ENCODE data around the gene BEST4.
"Not testable (repeated sequence)": the region's sequence is repeated elsewhere in the genome, so short reads cannot be mapped to it uniquely, and the experiment has no call there.

Gene BEST4

GRCh38 chr1:44826375-44827196 is 38.6 kb upstream of the BEST4 start:
- DNase-seq (ENCODE audit: extremely low spot score), result no peak
- POLR2A ChIA-PET, result interaction anchor here (0.6 kb wide), 1 partner anchor 8 kb away, joined by 3 read pairs; no protein-coding TSS in a partner anchor
- CTCF ChIA-PET, result interaction anchor here (1.1 to 3.2 kb wide), 3 partner anchors 9 to 26 kb away, joined by 4 to 17 read pairs (median 4); partner anchors contain the start of gene PLK3
- TF ChIP-seq, protein P1, sequence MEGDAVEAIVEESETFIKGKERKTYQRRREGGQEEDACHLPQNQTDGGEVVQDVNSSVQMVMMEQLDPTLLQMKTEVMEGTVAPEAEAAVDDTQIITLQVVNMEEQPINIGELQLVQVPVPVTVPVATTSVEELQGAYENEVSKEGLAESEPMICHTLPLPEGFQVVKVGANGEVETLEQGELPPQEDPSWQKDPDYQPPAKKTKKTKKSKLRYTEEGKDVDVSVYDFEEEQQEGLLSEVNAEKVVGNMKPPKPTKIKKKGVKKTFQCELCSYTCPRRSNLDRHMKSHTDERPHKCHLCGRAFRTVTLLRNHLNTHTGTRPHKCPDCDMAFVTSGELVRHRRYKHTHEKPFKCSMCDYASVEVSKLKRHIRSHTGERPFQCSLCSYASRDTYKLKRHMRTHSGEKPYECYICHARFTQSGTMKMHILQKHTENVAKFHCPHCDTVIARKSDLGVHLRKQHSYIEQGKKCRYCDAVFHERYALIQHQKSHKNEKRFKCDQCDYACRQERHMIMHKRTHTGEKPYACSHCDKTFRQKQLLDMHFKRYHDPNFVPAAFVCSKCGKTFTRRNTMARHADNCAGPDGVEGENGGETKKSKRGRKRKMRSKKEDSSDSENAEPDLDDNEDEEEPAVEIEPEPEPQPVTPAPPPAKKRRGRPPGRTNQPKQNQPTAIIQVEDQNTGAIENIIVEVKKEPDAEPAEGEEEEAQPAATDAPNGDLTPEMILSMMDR (IDR thresholded peaks at IDR 0.05; ENCODE audit: control extremely low read depth, extremely low read depth, low read depth, missing control alignments), result no peak

GRCh38 chr1:44824392-44824791 is 36.4 kb upstream of the BEST4 start:
- DNase-seq (ENCODE audit: extremely low spot score); POLR2A ChIA-PET: not testable (repeated sequence)
- CTCF ChIA-PET, result interaction anchor here (1.2 to 3.3 kb wide), 2 partner anchors 11 to 477 kb away, joined by 3 to 19 read pairs; no protein-coding TSS in a partner anchor

DNA sequence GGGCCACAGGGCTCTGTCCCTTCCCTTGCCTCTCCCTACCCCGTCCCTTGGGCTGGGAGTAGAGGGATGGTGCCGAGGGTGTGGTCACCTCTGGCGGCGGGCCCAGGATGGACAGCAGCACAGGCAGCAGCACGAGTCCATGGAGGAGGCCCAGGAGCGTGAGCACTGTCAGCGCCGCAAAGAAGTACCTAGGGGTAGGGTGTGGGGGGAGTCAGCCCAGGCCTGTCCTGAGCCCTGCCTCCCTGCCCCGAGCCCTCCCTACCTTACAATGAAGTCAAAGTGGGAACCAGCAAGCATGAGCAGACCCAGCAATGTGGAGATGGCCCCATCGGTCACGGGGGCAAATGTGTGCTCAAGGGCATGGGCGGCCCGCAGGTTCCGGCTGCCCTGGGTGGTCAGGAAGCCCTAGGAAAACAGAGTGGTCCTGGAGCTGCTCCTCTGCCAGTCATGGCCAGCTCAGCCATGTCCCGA is 35.0 kb upstream of the BEST4 start:
- TF ChIP-seq, protein P1 (IDR thresholded peaks at IDR 0.05; ENCODE audit: control extremely low read depth, extremely low read depth, low read depth, missing control alignments), result no peak
- DNase-seq (ENCODE audit: extremely low spot score), result no peak
- CTCF ChIA-PET, result interaction anchor here (1.2 to 3.3 kb wide), 7 partner anchors 13 to 478 kb away, joined by 3 to 19 read pairs (median 4); partner anchors contain the start of gene PTCH2
- POLR2A ChIA-PET, result interaction anchor here (1.8 to 2.1 kb wide), 2 partner anchors 9 to 23 kb away, joined by 7 to 13 read pairs; partner anchors contain the start of gene PLK3

DNA sequence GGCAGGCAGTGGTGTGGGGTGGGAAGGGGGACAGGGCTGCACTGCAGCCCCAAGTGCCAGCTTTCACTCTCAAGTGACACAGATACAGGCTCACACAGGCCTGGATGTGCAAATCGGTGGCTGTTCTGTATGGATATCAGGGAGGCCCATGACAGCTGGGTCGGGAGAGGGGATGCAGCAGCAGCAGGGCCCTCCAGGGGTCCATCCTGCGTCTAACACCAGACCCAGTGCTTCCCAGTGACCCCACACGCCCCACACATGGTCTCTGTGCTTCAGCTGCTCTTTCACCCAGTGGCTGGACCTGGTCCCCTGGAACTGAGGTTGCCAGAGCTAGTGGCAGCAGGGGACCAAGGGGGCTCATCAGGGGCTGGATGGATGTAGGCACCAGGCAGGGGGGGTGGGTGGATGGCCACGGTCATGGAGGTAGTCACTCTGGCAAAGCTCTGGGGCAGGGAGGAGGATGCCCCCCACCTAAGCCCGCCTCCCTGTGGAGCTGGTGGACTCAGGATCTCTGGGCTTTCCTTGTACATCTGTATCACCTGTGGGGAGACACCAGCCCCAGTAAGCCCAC is 34.2 kb upstream of the BEST4 start:
- ChIA-PET CTCF (interaction anchor here (0.8 to 5.4 kb wide), 9 partner anchors 8 to 91 kb away, joined by 3 to 42 read pairs (median 5); partner anchors contain the start of genes BTBD19, DYNLT4, PTCH2 and RNU5D-1), POLR2A (interaction anchor here (0.5 to 5.5 kb wide), 4 partner anchors 8 to 22 kb away, joined by 3 to 120 read pairs (median 10); partner anchors contain the start of genes BTBD19, DYNLT4 and PLK3)
- TF ChIP-seq, protein P1 (IDR thresholded peaks at IDR 0.05; ENCODE audit: control extremely low read depth, extremely low read depth, low read depth, missing control alignments), result no peak
- no peak for DNase-seq (ENCODE audit: extremely low spot score)

GRCh38 chr1:44821240-44821715 is 33.3 kb upstream of the BEST4 start:
- ChIA-PET CTCF (interaction anchor here (0.8 to 5.4 kb wide), 10 partner anchors 9 to 190 kb away, joined by 3 to 42 read pairs (median 6); partner anchors contain the start of genes BTBD19, DYNLT4, HECTD3 and PLK3), POLR2A (interaction anchor here (0.5 to 5.5 kb wide), 6 partner anchors 10 to 100 kb away, joined by 3 to 120 read pairs (median 3); partner anchors contain the start of genes BTBD19, DYNLT4 and PLK3)
- TF ChIP-seq, protein P1 (IDR thresholded peaks at IDR 0.05; ENCODE audit: control extremely low read depth, extremely low read depth, low read depth, missing control alignments), result no peak
- DNase-seq (ENCODE audit: extremely low spot score), result no peak

DNA sequence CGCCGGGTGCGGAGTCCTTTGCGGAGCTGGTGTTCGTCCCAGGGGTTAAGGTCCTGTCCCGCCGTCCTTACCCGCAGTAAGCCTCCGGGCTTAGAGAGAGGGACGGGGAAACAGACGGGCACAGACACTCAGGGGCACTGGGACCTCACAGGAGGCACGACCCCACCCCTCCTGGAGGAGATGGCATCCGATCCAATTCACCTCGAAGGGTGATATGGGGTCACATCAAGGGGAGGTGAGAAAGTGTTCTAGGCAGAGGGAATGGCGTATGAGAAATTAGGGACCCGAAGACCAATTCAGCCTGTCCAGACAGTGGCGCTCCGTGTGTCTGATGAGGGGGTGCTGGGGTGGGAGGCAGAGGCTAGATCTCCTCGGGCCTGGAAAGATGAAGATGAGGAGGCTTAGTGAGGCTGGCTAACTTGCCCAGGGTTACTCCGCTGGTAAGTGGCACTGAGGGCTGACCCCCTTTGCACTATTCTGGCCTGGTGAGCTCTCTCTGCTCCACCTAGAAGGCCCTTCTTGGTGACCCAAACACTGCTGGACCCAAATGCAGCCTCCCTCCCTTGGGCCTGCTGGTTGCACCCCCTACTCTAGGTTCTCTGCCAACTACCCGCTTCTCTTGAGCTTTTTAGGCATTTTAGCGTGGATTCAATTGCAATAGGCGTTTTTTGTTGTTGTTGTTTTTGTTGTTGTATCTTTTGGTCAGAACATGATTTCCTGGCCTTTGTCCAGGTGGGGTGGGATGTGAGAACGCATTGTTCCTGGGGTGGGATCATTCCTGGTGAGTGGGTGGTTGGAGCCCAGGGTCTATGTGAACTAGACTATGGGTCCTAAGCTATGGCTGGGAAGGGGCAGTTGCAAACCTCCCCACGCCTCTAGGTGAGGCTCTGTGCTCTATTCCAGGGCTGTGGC is 32.6 kb upstream of the BEST4 start:
- POLR2A ChIA-PET, result interaction anchor here (0.7 to 5.5 kb wide), 8 partner anchors 11 to 99 kb away, joined by 3 to 120 read pairs (median 3); partner anchors contain the start of genes BTBD19, DYNLT4 and PLK3
- CTCF ChIA-PET, result interaction anchor here (0.9 to 5.4 kb wide), 10 partner anchors 10 to 480 kb away, joined by 3 to 42 read pairs (median 6); partner anchors contain the start of genes BTBD19, DYNLT4, HECTD3 and PLK3
- no peak for DNase-seq (ENCODE audit: extremely low spot score)
- TF ChIP-seq, protein P1 (IDR thresholded peaks at IDR 0.05; ENCODE audit: control extremely low read depth, extremely low read depth, low read depth, missing control alignments), result no peak
